ENCODE measurements around the gene TMEM163. TPM values are rescaled to one million over a fixed set of nuclear protein-coding genes. Genes with fewer than 3 reads are reported as not detected.

Gene TMEM163
- total and polyA plus RNA-seq, 4 donors = 13.7 to 77.7 (median 53.6) TPM

DNA sequence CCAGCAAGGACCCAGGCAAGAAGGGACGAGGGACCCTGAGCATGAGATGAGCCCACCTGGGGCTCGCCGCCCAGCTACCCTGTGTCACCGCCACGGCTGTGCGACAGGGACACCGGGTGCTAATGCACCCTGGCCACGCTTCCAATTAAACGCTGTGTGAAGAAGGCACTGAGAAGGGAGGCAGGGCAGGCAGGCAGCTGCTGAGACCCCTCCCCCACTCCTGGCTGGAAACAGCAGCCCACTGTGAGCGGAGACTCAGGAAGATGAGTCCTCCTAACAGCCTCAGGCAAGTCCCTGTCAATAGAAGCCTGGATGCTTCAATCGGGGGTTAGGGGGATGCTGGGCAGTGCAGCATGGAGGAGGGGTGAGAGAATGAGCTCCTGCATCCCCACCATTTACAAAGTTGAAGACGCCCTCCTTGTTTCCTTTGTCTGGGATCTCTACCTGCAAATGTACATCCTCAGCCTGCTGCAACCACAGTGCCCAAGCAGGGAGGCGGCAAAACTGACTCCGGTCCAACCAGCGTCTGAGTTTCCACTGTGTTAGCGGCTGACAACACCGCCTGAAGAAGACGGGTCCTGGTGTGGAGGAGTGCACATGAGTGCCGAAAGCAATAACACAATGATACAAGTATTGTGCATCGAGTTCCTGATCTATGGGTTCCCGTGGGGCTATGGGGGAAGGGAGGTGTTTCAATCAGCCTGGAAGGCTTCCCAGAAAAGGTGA lies 12.8 kb downstream of the TMEM163 start:
- WGBS (ENCODE audit: insufficient coverage) = 37% methylated on average over 17 of the region's 21 CpGs
- Histone ChIP-seq H3K9me3 (ENCODE audit: control insufficient read depth, insufficient read depth, low read length) (no peaks in the 10 kb centered on the region), H3K4me3 (ENCODE audit: low read depth, low read length) (no peak overlapping the region), H3K36me3 (ENCODE audit: control insufficient read depth, insufficient read depth, low read length) (no peaks in the 10 kb centered on the region), H3K27me3 (ENCODE audit: control insufficient read depth, insufficient read depth, low read length) (peaks cover 2% of the 10 kb centered on the region), H3K4me1 (ENCODE audit: control insufficient read depth, insufficient read depth, low read length) (peaks cover 23% of the 10 kb centered on the region), H3K27ac (ENCODE audit: low read depth, low read length) (no peak overlapping the region)
- DNase-seq (ENCODE audit: low read depth in 4 of 6, low spot score in 6 of 6) = peak in 2 of 6 donors; percentile 62 to 80

DNA sequence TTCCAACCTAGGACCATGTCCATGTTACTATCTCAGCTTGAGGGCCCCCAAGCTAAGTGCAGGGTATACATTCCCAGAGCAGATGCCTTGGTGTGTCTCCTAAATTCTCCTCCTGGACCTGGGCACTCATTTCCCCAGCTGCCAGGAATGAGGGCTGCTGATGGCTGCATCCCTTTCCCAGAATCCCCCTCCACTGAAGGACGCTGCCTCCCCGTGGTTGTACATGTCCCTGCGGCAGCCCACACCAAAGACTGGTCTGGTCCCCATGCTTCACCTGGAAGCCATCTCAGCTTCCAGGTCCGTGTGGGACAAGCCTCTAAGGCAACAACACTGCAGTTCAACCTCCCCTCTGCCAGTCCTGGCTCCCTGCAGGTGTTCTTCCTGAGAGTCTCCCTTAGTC lies 14.6 kb downstream of the TMEM163 start:
- no peak for DNase-seq (ENCODE audit: low read depth in 4 of 6, low spot score in 6 of 6)
- H3K36me3 ChIP-seq (ENCODE audit: control insufficient read depth, insufficient read depth, low read length) = no peaks in the 10 kb centered on the region
- H3K4me1 ChIP-seq (ENCODE audit: control insufficient read depth, insufficient read depth, low read length) = peaks cover 23% of the 10 kb centered on the region
- no peaks in the 10 kb centered on the region for H3K9me3 ChIP-seq (ENCODE audit: control insufficient read depth, insufficient read depth, low read length)
- no peak overlapping the region for H3K27ac ChIP-seq (ENCODE audit: low read depth, low read length)
- WGBS (ENCODE audit: insufficient coverage) = 87% methylated on average over 4 of the region's 4 CpGs
- no peaks in the 10 kb centered on the region for H3K27me3 ChIP-seq (ENCODE audit: control insufficient read depth, insufficient read depth, low read length)
- no peak overlapping the region for H3K4me3 ChIP-seq (ENCODE audit: low read depth, low read length)

DNA sequence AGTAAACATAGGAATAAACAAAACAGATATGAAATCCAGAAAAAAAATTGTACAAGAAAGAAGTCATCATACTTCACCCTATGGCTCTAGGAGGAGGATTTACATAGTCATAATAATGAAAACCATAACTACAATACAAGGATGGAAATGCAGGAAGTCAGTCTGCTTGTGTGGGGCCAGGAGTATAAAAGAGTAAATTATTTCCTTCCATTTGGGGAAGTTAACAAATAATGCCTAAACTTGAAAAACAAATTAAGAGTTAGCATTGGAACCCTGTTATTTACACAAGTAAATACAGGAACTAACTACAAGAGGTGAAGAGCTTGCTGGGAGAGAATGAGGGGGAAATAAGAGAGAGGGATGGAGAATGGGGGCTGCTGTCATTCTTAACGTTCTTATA lies 15.4 kb downstream of the TMEM163 start:
- no peaks in the 10 kb centered on the region for H3K27me3 ChIP-seq (ENCODE audit: control insufficient read depth, insufficient read depth, low read length)
- WGBS (ENCODE audit: insufficient coverage) = no CpG with 5 or more reads among the region's 1 CpG
- DNase-seq (ENCODE audit: low read depth in 4 of 6, low spot score in 6 of 6) = no peak
- no peaks in the 10 kb centered on the region for H3K9me3 ChIP-seq (ENCODE audit: control insufficient read depth, insufficient read depth, low read length)
- peaks cover 23% of the 10 kb centered on the region for H3K4me1 ChIP-seq (ENCODE audit: control insufficient read depth, insufficient read depth, low read length)
- H3K36me3 ChIP-seq (ENCODE audit: control insufficient read depth, insufficient read depth, low read length) = no peaks in the 10 kb centered on the region
- no peak overlapping the region for H3K4me3 ChIP-seq (ENCODE audit: low read depth, low read length)
- no peak overlapping the region for H3K27ac ChIP-seq (ENCODE audit: low read depth, low read length)

DNA sequence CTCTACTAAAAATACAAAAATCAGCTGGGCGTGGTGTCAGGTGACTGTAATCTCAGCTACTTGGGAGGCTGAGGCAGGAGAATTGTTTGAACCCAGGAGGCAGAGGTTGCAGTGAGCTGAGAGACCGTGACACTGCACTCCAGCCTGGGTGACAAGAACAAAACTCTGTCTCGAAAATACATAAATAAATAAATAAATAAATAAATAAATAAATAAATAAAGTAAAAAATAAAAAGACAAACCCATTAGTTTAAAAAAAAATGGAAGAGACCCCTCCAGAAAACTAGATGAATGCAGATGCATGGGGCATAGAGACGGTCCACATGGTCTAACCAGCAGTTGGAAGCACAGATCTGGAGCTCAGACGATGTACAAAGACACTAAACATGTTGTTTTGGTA lies 18.1 kb downstream of the TMEM163 start:
- Histone ChIP-seq H3K36me3 (ENCODE audit: control insufficient read depth, insufficient read depth, low read length) (no peaks in the 10 kb centered on the region), H3K27me3 (ENCODE audit: control insufficient read depth, insufficient read depth, low read length) (no peaks in the 10 kb centered on the region), H3K27ac (ENCODE audit: low read depth, low read length) (no peak overlapping the region), H3K4me3 (ENCODE audit: low read depth, low read length) (no peak overlapping the region), H3K9me3 (ENCODE audit: control insufficient read depth, insufficient read depth, low read length) (no peaks in the 10 kb centered on the region), H3K4me1 (ENCODE audit: control insufficient read depth, insufficient read depth, low read length) (peaks cover 8% of the 10 kb centered on the region)
- DNase-seq (ENCODE audit: low read depth in 4 of 6, low spot score in 6 of 6) = no peak
- no CpG with 5 or more reads among the region's 5 CpGs for WGBS (ENCODE audit: insufficient coverage)

DNA sequence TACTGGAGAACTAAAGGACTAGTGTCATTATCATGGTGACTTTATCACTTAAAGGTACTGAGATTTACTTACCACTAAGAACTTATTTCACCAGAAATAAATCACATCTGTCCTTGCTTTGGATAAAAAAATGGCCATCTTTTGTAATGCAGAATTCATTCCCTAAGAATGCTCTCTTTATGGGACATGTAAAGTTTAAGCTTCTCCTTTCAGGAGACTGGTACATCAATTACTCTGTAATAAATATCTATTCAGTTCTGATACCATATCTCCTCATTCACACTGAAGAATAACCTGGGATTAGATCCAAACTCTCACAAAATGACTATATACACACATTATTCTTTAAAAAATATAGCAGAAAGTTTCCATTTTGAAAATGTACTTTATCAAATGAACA lies 24.4 kb downstream of the TMEM163 start:
- H3K9me3 ChIP-seq (ENCODE audit: control insufficient read depth, insufficient read depth, low read length) = no peaks in the 10 kb centered on the region
- H3K4me1 ChIP-seq (ENCODE audit: control insufficient read depth, insufficient read depth, low read length) = no peaks in the 10 kb centered on the region
- no peaks in the 10 kb centered on the region for H3K27me3 ChIP-seq (ENCODE audit: control insufficient read depth, insufficient read depth, low read length)
- no peak overlapping the region for H3K4me3 ChIP-seq (ENCODE audit: low read depth, low read length)
- no peak overlapping the region for H3K27ac ChIP-seq (ENCODE audit: low read depth, low read length)
- H3K36me3 ChIP-seq (ENCODE audit: control insufficient read depth, insufficient read depth, low read length) = no peaks in the 10 kb centered on the region
- no peak for DNase-seq (ENCODE audit: low read depth in 4 of 6, low spot score in 6 of 6)

DNA sequence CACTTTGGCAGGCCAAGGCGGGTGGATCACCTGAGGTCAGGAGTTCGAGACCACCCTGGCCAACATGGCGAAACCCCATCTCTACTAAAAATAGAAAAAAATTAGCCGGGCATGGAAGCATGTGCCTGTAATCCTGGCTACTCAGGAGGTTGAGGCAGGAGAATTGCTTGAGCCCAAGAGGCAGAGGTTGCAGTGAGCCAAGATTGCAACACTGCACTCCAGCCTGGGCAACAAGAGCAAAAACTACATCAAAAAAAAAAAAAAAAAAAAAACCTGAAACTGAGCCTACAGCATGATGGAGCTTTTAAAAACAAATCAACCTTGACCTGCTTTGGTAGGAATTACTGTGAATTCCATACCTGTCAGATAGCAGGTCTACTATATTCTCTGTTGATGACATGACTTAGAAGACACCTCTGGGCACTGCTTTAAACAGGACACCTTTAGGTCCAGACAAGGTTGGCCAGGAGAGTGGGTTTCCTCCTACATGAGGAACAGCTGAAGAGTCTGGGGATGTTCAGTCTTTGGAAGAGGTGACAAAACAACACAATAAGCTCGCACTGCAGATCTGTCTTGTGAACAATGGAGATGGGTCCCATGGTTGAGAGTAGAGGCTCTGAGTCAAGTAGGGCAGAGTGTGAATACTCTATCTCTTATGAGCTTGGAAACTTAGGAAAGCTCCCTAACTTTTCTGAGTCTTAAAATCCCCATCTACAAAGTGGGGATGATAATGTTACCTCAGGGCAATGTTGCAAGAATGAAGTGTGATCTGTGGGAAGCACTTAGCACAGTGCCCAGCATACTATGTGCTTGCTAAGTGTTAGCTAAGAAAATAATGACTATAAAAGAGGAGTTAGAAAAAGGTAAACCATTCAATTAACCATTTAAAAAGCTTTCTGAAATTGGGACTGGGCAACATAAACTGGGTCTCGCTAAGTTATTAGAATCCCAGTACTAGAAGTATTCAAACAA lies 25.2 kb downstream of the TMEM163 start:
- Histone ChIP-seq H3K4me1 (ENCODE audit: control insufficient read depth, insufficient read depth, low read length) (no peaks in the 10 kb centered on the region), H3K36me3 (ENCODE audit: control insufficient read depth, insufficient read depth, low read length) (no peaks in the 10 kb centered on the region), H3K9me3 (ENCODE audit: control insufficient read depth, insufficient read depth, low read length) (no peaks in the 10 kb centered on the region), H3K27ac (ENCODE audit: low read depth, low read length) (no peak overlapping the region), H3K4me3 (ENCODE audit: low read depth, low read length) (no peak overlapping the region), H3K27me3 (ENCODE audit: control insufficient read depth, insufficient read depth, low read length) (no peaks in the 10 kb centered on the region)
- 75% methylated on average over 1 of the region's 6 CpGs for WGBS (ENCODE audit: insufficient coverage)
- no peak for DNase-seq (ENCODE audit: low read depth in 4 of 6, low spot score in 6 of 6)

DNA sequence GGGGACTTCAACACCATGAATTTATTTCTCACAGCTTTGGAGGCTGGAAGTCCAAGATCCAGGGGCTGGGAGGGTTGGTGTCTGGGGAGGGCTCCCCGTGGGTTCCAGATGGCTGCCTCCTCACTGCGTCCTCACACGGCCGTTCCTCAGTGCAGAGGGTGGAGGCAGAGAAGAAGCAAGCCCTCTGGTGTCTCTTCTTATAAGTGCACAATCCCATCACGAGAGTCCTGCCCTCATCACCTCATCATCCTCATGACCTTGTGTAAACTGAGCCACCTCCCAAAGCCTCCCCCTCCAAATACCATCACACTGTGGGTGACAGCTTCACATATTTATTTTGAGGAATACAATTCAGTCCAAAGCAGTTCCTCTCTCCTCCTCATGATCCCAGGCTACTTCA lies 26.3 kb downstream of the TMEM163 start:
- no peak overlapping the region for H3K4me3 ChIP-seq (ENCODE audit: low read depth, low read length)

DNA sequence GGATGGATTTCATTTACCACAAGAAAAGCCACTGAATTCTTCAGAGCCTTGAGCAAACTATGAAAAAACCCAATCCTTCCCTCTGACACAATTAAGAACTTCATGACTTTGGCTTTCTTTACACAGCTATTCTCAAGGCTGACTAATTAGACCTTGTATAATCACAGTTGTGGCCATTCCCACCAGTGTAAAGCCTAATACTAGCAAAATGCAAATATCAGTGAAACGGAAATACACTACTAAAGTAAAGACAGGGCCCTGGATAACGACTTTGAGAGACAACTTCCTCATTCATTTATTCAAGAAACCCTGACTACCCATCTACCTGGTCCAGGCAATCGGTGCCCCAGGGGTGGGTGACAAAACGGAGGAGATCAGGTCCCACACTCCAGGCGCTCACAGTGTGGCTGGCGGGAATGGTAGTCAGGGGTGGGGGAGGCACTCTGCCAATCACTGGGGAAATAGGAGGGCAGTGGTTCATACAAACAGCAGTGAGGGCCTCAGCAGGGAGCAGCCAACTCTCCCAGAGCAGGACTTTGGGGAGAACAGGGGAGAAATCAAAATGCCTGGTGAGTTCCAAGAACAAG lies 28.1 kb downstream of the TMEM163 start:
- H3K4me1 ChIP-seq (ENCODE audit: control insufficient read depth, insufficient read depth, low read length) = no peaks in the 10 kb centered on the region
- H3K36me3 ChIP-seq (ENCODE audit: control insufficient read depth, insufficient read depth, low read length) = no peaks in the 10 kb centered on the region
- no peaks in the 10 kb centered on the region for H3K27me3 ChIP-seq (ENCODE audit: control insufficient read depth, insufficient read depth, low read length)
- H3K4me3 ChIP-seq (ENCODE audit: low read depth, low read length) = no peak overlapping the region
- H3K27ac ChIP-seq (ENCODE audit: low read depth, low read length) = no peak overlapping the region
- WGBS (ENCODE audit: insufficient coverage) = 87% methylated on average over 3 of the region's 6 CpGs
- no peaks in the 10 kb centered on the region for H3K9me3 ChIP-seq (ENCODE audit: control insufficient read depth, insufficient read depth, low read length)
- DNase-seq (ENCODE audit: low read depth in 4 of 6, low spot score in 6 of 6) = no peak

More for the DNA sequence above, 26.3 kb downstream of the TMEM163 start:
- Histone ChIP-seq H3K9me3 (ENCODE audit: control insufficient read depth, insufficient read depth, low read length) (no peaks in the 10 kb centered on the region), H3K36me3 (ENCODE audit: control insufficient read depth, insufficient read depth, low read length) (no peaks in the 10 kb centered on the region), H3K4me1 (ENCODE audit: control insufficient read depth, insufficient read depth, low read length) (no peaks in the 10 kb centered on the region), H3K27me3 (ENCODE audit: control insufficient read depth, insufficient read depth, low read length) (no peaks in the 10 kb centered on the region), H3K27ac (ENCODE audit: low read depth, low read length) (no peak overlapping the region)
- no peak for DNase-seq (ENCODE audit: low read depth in 4 of 6, low spot score in 6 of 6)
- WGBS (ENCODE audit: insufficient coverage) = 100% methylated on average over 1 of the region's 5 CpGs

DNA sequence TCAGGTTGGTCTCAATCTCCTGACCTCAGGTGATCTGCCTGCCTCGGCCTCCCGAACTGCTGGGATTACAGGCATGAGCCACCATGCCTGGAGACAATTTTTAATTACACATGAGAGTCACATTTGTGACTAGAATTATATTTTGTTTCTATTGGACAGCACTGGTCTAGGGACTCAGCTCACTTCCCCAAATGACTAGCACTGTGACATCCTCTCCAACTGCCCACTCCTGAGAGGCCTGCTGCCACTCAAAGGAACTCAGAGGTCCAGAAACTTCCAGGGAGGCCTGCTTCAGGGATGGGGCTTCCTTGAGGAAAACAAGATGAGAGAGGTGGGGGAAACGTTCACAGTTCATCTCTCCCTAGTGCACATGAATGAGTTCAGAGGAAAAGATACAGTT lies 29.5 kb downstream of the TMEM163 start:
- DNase-seq (ENCODE audit: low read depth in 4 of 6, low spot score in 6 of 6) = no peak
- Histone ChIP-seq H3K36me3 (ENCODE audit: control insufficient read depth, insufficient read depth, low read length) (no peaks in the 10 kb centered on the region), H3K4me1 (ENCODE audit: control insufficient read depth, insufficient read depth, low read length) (no peaks in the 10 kb centered on the region), H3K9me3 (ENCODE audit: control insufficient read depth, insufficient read depth, low read length) (no peaks in the 10 kb centered on the region), H3K4me3 (ENCODE audit: low read depth, low read length) (no peak overlapping the region), H3K27me3 (ENCODE audit: control insufficient read depth, insufficient read depth, low read length) (no peaks in the 10 kb centered on the region), H3K27ac (ENCODE audit: low read depth, low read length) (no peak overlapping the region)
- WGBS (ENCODE audit: insufficient coverage) = no CpG with 5 or more reads among the region's 3 CpGs
